H54 (cell line): ENCODE measurements around the gene UBE2R2.
"Not testable (repeated sequence)": the region's sequence is repeated elsewhere in the genome, so short reads cannot be mapped to it uniquely, and the experiment has no call there.

Source experiments
- DNase-seq: peaks from one replicate; pipeline ENCODE4 v3.0.0; 2011; ENCODE audit warnings: low spot score, mixed read lengths; ENCODE audit not compliant: insufficient read length
- FAIRE-seq: peaks from 3 replicates; lab custom pipeline; 2011; peaks lifted over from hg19 to GRCh38; lab: Jason Lieb, UNC
- POLR2A ChIP-seq: IDR thresholded peaks from 2 replicates; pipeline ENCODE4 v1.6.1; 2011; ENCODE audit warnings: low read depth, mild to moderate bottlenecking, low read length

Gene UBE2R2

GRCh38 chr9:33931326-33931725 is 114.4 kb downstream of the UBE2R2 start:
- FAIRE-seq: no peak
- TF ChIP-seq POLR2A: no peak

GRCh38 chr9:33932078-33932807 is 115.3 kb downstream of the UBE2R2 start:
- FAIRE-seq (no peak), DNase-seq (no peak)
- TF ChIP-seq POLR2A: no peak

More at GRCh38 chr9:33931326-33931725, 114.4 kb downstream of the UBE2R2 start:
- no peak for DNase-seq

GRCh38 chr9:33934188-33934878 is 117.4 kb downstream of the UBE2R2 start:
- DNase-seq: no peak
- no peak for FAIRE-seq
- TF ChIP-seq POLR2A: no peak

- FAIRE-seq (no peak), DNase-seq (no peak)
- TF ChIP-seq POLR2A: no peak
These were observed 123.2 kb downstream of the UBE2R2 start for GRCh38 chr9:33939924-33940874.

GRCh38 chr9:33942471-33943083 is 125.6 kb downstream of the UBE2R2 start:
- FAIRE-seq: peak; percentile 79
- peak; percentile 28 for DNase-seq
- TF ChIP-seq POLR2A: no peak

- FAIRE-seq: no peak
- TF ChIP-seq POLR2A: no peak
These were observed 126.4 kb downstream of the UBE2R2 start for GRCh38 chr9:33943389-33943788.

GRCh38 chr9:33946779-33947535 is 130.0 kb downstream of the UBE2R2 start:
- FAIRE-seq: peak; percentile 96
- peak; percentile 54 for DNase-seq
- TF ChIP-seq POLR2A: no peak

More at GRCh38 chr9:33943389-33943788, 126.4 kb downstream of the UBE2R2 start:
- no peak for DNase-seq

GRCh38 chr9:33950371-33950770 is 133.4 kb downstream of the UBE2R2 start:
- no peak for DNase-seq
- no peak for TF ChIP-seq POLR2A
- no peak for FAIRE-seq

GRCh38 chr9:33952066-33952465 is 135.1 kb downstream of the UBE2R2 start:
- no peak for DNase-seq
- FAIRE-seq: no peak
- no peak for TF ChIP-seq POLR2A

- no peak for TF ChIP-seq POLR2A
- DNase-seq (no peak), FAIRE-seq (no peak)
These were observed 139.6 kb downstream of the UBE2R2 start for GRCh38 chr9:33956544-33956943.

GRCh38 chr9:33959725-33960124 is 142.8 kb downstream of the UBE2R2 start:
- FAIRE-seq (no peak), DNase-seq (no peak)
- TF ChIP-seq POLR2A: no peak

- DNase-seq, FAIRE-seq: not testable (repeated sequence)
These were observed 145.5 kb downstream of the UBE2R2 start for GRCh38 chr9:33962468-33962867.
